ENCODE data around the gene EHBP1L1. TPM values are rescaled to one million over a fixed set of nuclear protein-coding genes. Genes with fewer than 3 reads are reported as not detected.

The EHBP1L1 gene
- total and polyA plus RNA-seq, 9 donors: 176 to 388 (median 293) TPM

GRCh38 chr11:65592858-65593517 lies 17.1 kb downstream of the EHBP1L1 start:
- no peak for DNase-seq
- Histone ChIP-seq H3K4me3 (ENCODE audit: low read length) (no peak overlapping the region), H3K9me3 (replicated peaks; ENCODE audit: control insufficient read depth, low read depth, low read length) (no peaks in the 10 kb centered on the region), H3K36me3 (ENCODE audit: control insufficient read depth, insufficient read depth, low read length) (peaks cover 46% of the 10 kb centered on the region), H3K27ac (ENCODE audit: low read length) (peak overlapping the region; percentile 42), H3K27me3 (ENCODE audit: control insufficient read depth, insufficient read depth, low read length) (no peaks in the 10 kb centered on the region), H3K4me1 (ENCODE audit: control insufficient read depth, insufficient read depth, low read length) (peaks cover 76% of the 10 kb centered on the region)
- WGBS (ENCODE audit: insufficient coverage): 70% methylated on average over 18 of the region's 22 CpGs

- 71% methylated on average over 25 of the region's 26 CpGs for WGBS (ENCODE audit: insufficient coverage)
- peak overlapping the region; percentile 57 for H3K27ac ChIP-seq (ENCODE audit: low read length)
Measured at GRCh38 chr11:65593518-65594414, 17.9 kb downstream of the EHBP1L1 start.

DNA sequence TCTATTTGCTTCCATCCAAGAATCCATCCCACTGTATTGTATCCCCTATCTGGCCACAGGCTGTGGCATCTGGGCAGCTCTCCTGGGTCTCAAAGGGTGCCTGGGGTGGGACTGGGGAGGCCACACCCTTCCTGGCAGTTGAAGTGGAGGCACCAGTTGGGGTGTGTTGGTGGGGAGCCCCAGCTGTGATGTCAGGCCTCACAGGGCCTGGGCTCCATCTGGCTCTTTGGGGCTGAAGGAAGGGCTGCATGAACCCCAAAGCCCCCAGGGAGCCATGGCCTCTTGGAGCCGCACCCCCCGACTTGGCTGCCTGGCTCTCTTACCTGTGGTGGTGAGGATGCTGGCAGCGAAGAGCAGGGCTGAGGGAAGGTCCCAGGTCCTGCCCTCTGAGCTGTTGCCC lies 19.3 kb downstream of the EHBP1L1 start:
- Histone ChIP-seq H3K27ac (ENCODE audit: low read length) (no peak overlapping the region), H3K27me3 (ENCODE audit: control insufficient read depth, insufficient read depth, low read length) (no peaks in the 10 kb centered on the region), H3K9me3 (replicated peaks; ENCODE audit: control insufficient read depth, low read depth, low read length) (no peaks in the 10 kb centered on the region), H3K36me3 (ENCODE audit: control insufficient read depth, insufficient read depth, low read length) (peaks cover 50% of the 10 kb centered on the region), H3K4me1 (ENCODE audit: control insufficient read depth, insufficient read depth, low read length) (peaks cover 55% of the 10 kb centered on the region), H3K4me3 (ENCODE audit: low read length) (no peak overlapping the region)
- DNase-seq: no peak
- 92% methylated on average over 2 of the region's 3 CpGs for WGBS (ENCODE audit: insufficient coverage)

More at GRCh38 chr11:65593518-65594414, 17.9 kb downstream of the EHBP1L1 start:
- peaks cover 47% of the 10 kb centered on the region for H3K36me3 ChIP-seq (ENCODE audit: control insufficient read depth, insufficient read depth, low read length)
- peaks cover 69% of the 10 kb centered on the region for H3K4me1 ChIP-seq (ENCODE audit: control insufficient read depth, insufficient read depth, low read length)
- H3K27me3 ChIP-seq (ENCODE audit: control insufficient read depth, insufficient read depth, low read length): no peaks in the 10 kb centered on the region
- H3K4me3 ChIP-seq (ENCODE audit: low read length): no peak overlapping the region
- no peak for DNase-seq
- no peaks in the 10 kb centered on the region for H3K9me3 ChIP-seq (replicated peaks; ENCODE audit: control insufficient read depth, low read depth, low read length)

DNA sequence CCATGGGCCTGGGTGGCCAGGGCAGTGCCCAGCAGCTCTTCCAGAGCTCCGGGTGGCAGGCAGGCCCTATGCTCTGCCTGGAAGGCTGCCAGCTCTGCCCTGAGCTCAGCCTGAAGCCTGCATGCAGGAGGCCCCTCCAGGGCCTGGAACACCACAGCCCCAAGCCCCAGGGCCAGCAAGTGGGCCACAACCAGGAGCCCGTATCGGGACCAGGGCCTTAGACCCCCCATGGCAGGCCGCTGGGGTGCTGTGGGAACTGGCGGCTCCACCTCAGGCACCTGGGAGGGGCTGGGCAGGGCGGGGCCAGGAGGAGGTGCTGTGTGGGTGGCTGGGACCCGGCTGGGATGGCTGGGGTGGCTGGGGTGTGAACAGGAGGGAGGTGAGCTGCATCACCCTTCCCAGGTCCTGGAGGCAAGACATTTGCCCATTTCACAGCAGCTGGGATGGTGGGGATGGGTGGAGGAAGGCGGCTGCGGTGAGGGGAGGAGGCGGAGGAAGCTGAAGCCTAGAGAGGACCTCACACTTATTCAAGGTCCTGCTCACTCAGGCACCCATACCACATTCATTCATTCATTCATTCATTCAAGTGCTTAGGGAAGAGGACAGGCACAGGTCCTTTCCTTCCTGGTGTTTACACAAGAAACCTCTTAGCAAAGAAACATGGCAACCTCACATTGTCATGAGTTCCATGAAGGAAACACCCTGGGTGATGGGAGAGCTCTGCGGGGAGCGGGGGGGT lies 19.9 kb downstream of the EHBP1L1 start, which contains the start of gene KCNK7:
Gene KCNK7 (minus strand): TSS at position 258 of the 739 bp plus-strand sequence. CDS start 28 bp downstream, at position 230.
- DNase-seq: no peak
- Histone ChIP-seq H3K4me1 (ENCODE audit: control insufficient read depth, insufficient read depth, low read length) (peaks cover 49% of the 10 kb centered on the region), H3K27ac (ENCODE audit: low read length) (no peak within 1 kb of the TSS), H3K4me3 (ENCODE audit: low read length) (no peak within 1 kb of the TSS), H3K9me3 (replicated peaks; ENCODE audit: control insufficient read depth, low read depth, low read length) (no peaks in the 10 kb centered on the region), H3K27me3 (ENCODE audit: control insufficient read depth, insufficient read depth, low read length) (no peaks in the 10 kb centered on the region), H3K36me3 (ENCODE audit: control insufficient read depth, insufficient read depth, low read length) (peaks cover 51% of the 10 kb centered on the region)
- WGBS (ENCODE audit: insufficient coverage): 59% methylated on average over 7 of the region's 12 CpGs

DNA sequence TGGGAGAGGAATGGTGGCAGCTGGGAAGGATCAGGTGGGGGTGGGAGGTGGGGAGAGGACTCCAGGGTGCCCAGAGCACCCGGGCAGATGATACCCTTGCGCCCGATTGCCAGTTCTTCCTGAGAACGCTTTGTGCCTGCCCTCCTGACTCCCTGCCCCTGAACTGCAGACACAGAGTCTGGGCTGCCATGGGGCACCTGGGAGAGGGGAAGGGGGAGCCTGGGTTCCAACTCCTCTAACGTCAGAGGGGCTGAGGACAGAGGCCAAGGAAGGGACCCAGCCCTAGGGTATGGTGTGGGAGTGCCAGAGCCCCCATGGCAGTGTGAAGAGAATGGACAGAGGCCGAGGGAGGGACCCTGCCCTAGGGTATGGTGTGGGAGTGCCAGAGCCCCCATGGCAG lies 20.7 kb downstream of the EHBP1L1 start:
- Histone ChIP-seq H3K4me3 (ENCODE audit: low read length) (no peak overlapping the region), H3K4me1 (ENCODE audit: control insufficient read depth, insufficient read depth, low read length) (peaks cover 42% of the 10 kb centered on the region), H3K27ac (ENCODE audit: low read length) (no peak overlapping the region), H3K27me3 (ENCODE audit: control insufficient read depth, insufficient read depth, low read length) (no peaks in the 10 kb centered on the region), H3K9me3 (replicated peaks; ENCODE audit: control insufficient read depth, low read depth, low read length) (no peaks in the 10 kb centered on the region), H3K36me3 (ENCODE audit: control insufficient read depth, insufficient read depth, low read length) (peaks cover 54% of the 10 kb centered on the region)
- WGBS (ENCODE audit: insufficient coverage): 67% methylated on average over 4 of the region's 6 CpGs
- no peak for DNase-seq

- peaks cover 26% of the 10 kb centered on the region for H3K4me1 ChIP-seq (ENCODE audit: control insufficient read depth, insufficient read depth, low read length)
- no peak for DNase-seq
- H3K36me3 ChIP-seq (ENCODE audit: control insufficient read depth, insufficient read depth, low read length): peaks cover 57% of the 10 kb centered on the region
- H3K27me3 ChIP-seq (ENCODE audit: control insufficient read depth, insufficient read depth, low read length): no peaks in the 10 kb centered on the region
- H3K4me3 ChIP-seq (ENCODE audit: low read length): no peak overlapping the region
- H3K27ac ChIP-seq (ENCODE audit: low read length): no peak overlapping the region
- no peaks in the 10 kb centered on the region for H3K9me3 ChIP-seq (replicated peaks; ENCODE audit: control insufficient read depth, low read depth, low read length)
- 90% methylated on average over 16 of the region's 16 CpGs for WGBS (ENCODE audit: insufficient coverage)
Measured at GRCh38 chr11:65598258-65598699, 22.4 kb downstream of the EHBP1L1 start.

DNA sequence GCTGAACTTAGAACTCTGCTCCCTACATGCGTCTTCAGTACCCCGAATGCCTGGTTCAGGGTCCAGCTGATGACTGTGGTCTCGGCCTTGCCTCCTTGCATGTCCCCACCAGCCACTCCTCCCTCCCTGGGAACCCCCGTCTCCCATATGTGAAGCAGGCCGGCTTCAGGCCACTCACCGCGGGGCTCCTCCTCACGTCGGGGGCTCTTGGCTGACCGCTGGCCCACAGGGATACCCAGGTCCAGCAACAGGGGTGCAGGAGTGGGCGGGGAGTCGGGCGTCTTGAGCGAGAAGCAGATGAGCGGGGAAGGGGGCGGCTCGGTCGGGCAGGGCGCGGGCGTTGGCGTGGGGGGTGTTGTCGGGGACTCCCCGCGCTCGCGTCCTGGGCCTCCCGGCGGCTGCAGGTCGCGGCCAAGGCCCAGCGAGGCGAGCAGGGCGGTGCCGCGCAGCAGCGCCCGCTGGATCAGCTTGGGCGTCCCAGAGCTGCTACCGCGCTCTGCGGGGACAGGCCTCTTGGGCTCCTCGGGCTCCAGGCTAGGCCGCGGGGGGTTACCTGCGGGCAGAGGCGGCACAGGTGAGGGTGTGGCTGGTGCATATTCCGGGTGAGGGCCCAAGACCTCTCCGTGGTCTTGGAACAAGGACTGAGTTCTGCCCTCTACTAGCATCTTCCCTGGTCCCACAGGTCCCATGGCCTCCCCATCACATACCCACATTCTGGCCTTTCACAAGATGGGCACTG lies 23.5 kb downstream of the EHBP1L1 start:
- H3K4me3 ChIP-seq (ENCODE audit: low read length): no peak overlapping the region
- peaks cover 15% of the 10 kb centered on the region for H3K4me1 ChIP-seq (ENCODE audit: control insufficient read depth, insufficient read depth, low read length)
- H3K9me3 ChIP-seq (replicated peaks; ENCODE audit: control insufficient read depth, low read depth, low read length): no peaks in the 10 kb centered on the region
- no peaks in the 10 kb centered on the region for H3K27me3 ChIP-seq (ENCODE audit: control insufficient read depth, insufficient read depth, low read length)
- H3K36me3 ChIP-seq (ENCODE audit: control insufficient read depth, insufficient read depth, low read length): peaks cover 61% of the 10 kb centered on the region
- 74% methylated on average over 42 of the region's 49 CpGs for WGBS (ENCODE audit: insufficient coverage)
- no peak for DNase-seq
- no peak overlapping the region for H3K27ac ChIP-seq (ENCODE audit: low read length)

- no peak overlapping the region for H3K27ac ChIP-seq (ENCODE audit: low read length)
- H3K27me3 ChIP-seq (ENCODE audit: control insufficient read depth, insufficient read depth, low read length): no peaks in the 10 kb centered on the region
- H3K4me1 ChIP-seq (ENCODE audit: control insufficient read depth, insufficient read depth, low read length): peaks cover 16% of the 10 kb centered on the region
- no peaks in the 10 kb centered on the region for H3K9me3 ChIP-seq (replicated peaks; ENCODE audit: control insufficient read depth, low read depth, low read length)
- peaks cover 66% of the 10 kb centered on the region for H3K36me3 ChIP-seq (ENCODE audit: control insufficient read depth, insufficient read depth, low read length)
- 93% methylated on average over 4 of the region's 6 CpGs for WGBS (ENCODE audit: insufficient coverage)
- H3K4me3 ChIP-seq (ENCODE audit: low read length): no peak overlapping the region
- no peak for DNase-seq
Measured at GRCh38 chr11:65599955-65600246, 24.0 kb downstream of the EHBP1L1 start.

- DNase-seq: no peak
- Histone ChIP-seq H3K4me1 (ENCODE audit: control insufficient read depth, insufficient read depth, low read length) (peaks cover 21% of the 10 kb centered on the region), H3K27ac (ENCODE audit: low read length) (no peak overlapping the region), H3K36me3 (ENCODE audit: control insufficient read depth, insufficient read depth, low read length) (peaks cover 76% of the 10 kb centered on the region), H3K4me3 (ENCODE audit: low read length) (no peak overlapping the region), H3K9me3 (replicated peaks; ENCODE audit: control insufficient read depth, low read depth, low read length) (no peaks in the 10 kb centered on the region), H3K27me3 (ENCODE audit: control insufficient read depth, insufficient read depth, low read length) (no peaks in the 10 kb centered on the region)
- 55% methylated on average over 1 of the region's 1 CpG for WGBS (ENCODE audit: insufficient coverage)
Measured at GRCh38 chr11:65604258-65604657, 28.4 kb downstream of the EHBP1L1 start.

All from muscle of leg (tissue), 11 donors.